Measurements from ENCODE around the gene ZNF692.

The ZNF692 gene

GRCh38 chr1:248842781-248843331 lies 16.0 kb downstream of the ZNF692 start:
- H3K4me2 ChIP-seq (ENCODE audit: low read length), result no peak overlapping the region
- H3K36me3 ChIP-seq (ENCODE audit: control insufficient read depth, insufficient read depth, low read length), result no peaks in the 10 kb centered on the region
- no peak overlapping the region for H3K9ac ChIP-seq
- no peak overlapping the region for H3K4me3 ChIP-seq (ENCODE audit: low read depth, low read length)
- H3K27me3 ChIP-seq (ENCODE audit: control insufficient read depth, insufficient read depth, low read length), result no peaks in the 10 kb centered on the region
- no peak overlapping the region for H2AFZ ChIP-seq
- peaks cover 9% of the 10 kb centered on the region for H3K79me2 ChIP-seq
- H3K9me3 ChIP-seq (ENCODE audit: control insufficient read depth, low read length), result no peaks in the 10 kb centered on the region
- no peak overlapping the region for H3K27ac ChIP-seq
- TF ChIP-seq CTCF (IDR thresholded peaks at IDR 0.05), result no peak
- no peaks in the 10 kb centered on the region for H3K4me1 ChIP-seq

GRCh38 chr1:248841702-248842395 lies 17.0 kb downstream of the ZNF692 start:
- H3K9me3 ChIP-seq (ENCODE audit: control insufficient read depth, low read length), result no peaks in the 10 kb centered on the region
- no peaks in the 10 kb centered on the region for H3K4me1 ChIP-seq
- H3K27me3 ChIP-seq (ENCODE audit: control insufficient read depth, insufficient read depth, low read length), result no peaks in the 10 kb centered on the region
- peak; percentile 22 for TF ChIP-seq CTCF (IDR thresholded peaks at IDR 0.05)
- no peaks in the 10 kb centered on the region for H3K36me3 ChIP-seq (ENCODE audit: control insufficient read depth, insufficient read depth, low read length)
- no peak overlapping the region for H3K27ac ChIP-seq
- H2AFZ ChIP-seq, result no peak overlapping the region
- peaks cover 9% of the 10 kb centered on the region for H3K79me2 ChIP-seq
- no peak overlapping the region for H3K9ac ChIP-seq
- H3K4me3 ChIP-seq (ENCODE audit: low read depth, low read length), result no peak overlapping the region
- no peak overlapping the region for H3K4me2 ChIP-seq (ENCODE audit: low read length)

GRCh38 chr1:248840946-248841345 lies 17.9 kb downstream of the ZNF692 start:
- no peak overlapping the region for H3K27ac ChIP-seq
- peaks cover 9% of the 10 kb centered on the region for H3K79me2 ChIP-seq
- no peaks in the 10 kb centered on the region for H3K9me3 ChIP-seq (ENCODE audit: control insufficient read depth, low read length)
- H3K4me2 ChIP-seq (ENCODE audit: low read length), result no peak overlapping the region
- TF ChIP-seq CTCF (IDR thresholded peaks at IDR 0.05), result no peak
- no peaks in the 10 kb centered on the region for H3K27me3 ChIP-seq (ENCODE audit: control insufficient read depth, insufficient read depth, low read length)
- no peak overlapping the region for H3K4me3 ChIP-seq (ENCODE audit: low read depth, low read length)
- no peak overlapping the region for H3K9ac ChIP-seq
- no peak overlapping the region for H2AFZ ChIP-seq
- no peaks in the 10 kb centered on the region for H3K36me3 ChIP-seq (ENCODE audit: control insufficient read depth, insufficient read depth, low read length)
- no peaks in the 10 kb centered on the region for H3K4me1 ChIP-seq

- peak overlapping the region; percentile 93 for H3K9ac ChIP-seq
- peak overlapping the region; percentile 88 for H2AFZ ChIP-seq
- H3K4me3 ChIP-seq (ENCODE audit: low read depth, low read length), result peak overlapping the region; percentile 87
- H3K4me2 ChIP-seq (ENCODE audit: low read length), result peak overlapping the region; percentile 79
- TF ChIP-seq CTCF (IDR thresholded peaks at IDR 0.05), result no peak
- no peaks in the 10 kb centered on the region for H3K27me3 ChIP-seq (ENCODE audit: control insufficient read depth, insufficient read depth, low read length)
- H3K27ac ChIP-seq, result peak overlapping the region; percentile 98
- no peaks in the 10 kb centered on the region for H3K36me3 ChIP-seq (ENCODE audit: control insufficient read depth, insufficient read depth, low read length)
- peaks cover 9% of the 10 kb centered on the region for H3K79me2 ChIP-seq
- H3K9me3 ChIP-seq (ENCODE audit: control insufficient read depth, low read length), result no peaks in the 10 kb centered on the region
- no peaks in the 10 kb centered on the region for H3K4me1 ChIP-seq
These were observed 19.7 kb downstream of the ZNF692 start for GRCh38 chr1:248839168-248839555.

Measured in parathyroid adenoma (tissue), 2 donors.